Measurements from ENCODE around the gene SNX15. TPM values are rescaled to one million over a fixed set of nuclear protein-coding genes. Genes with fewer than 3 reads are reported as not detected.

The SNX15 gene
- total RNA-seq, 2 donors from 2014 or later = 19.4 to 21.8 TPM

GRCh38 chr11:65051398-65051858 lies 24.2 kb downstream of the SNX15 start:
- Histone ChIP-seq H3K4me3 (no peak overlapping the region), H3K27me3 (no peaks in the 10 kb centered on the region), H3K4me1 (peaks cover 0 to 18% of the 10 kb centered on the region in 2 donors), H3K27ac (no peak overlapping the region), H3K9me3 (no peaks in the 10 kb centered on the region), H3K36me3 (no peaks in the 10 kb centered on the region)
- no peak for TF ChIP-seq CTCF (IDR thresholded peaks at IDR 0.05)
- DNase-seq (ENCODE audit: low spot score) = no peak

- no peak for DNase-seq (ENCODE audit: low spot score)
- no peak overlapping the region for H3K27ac ChIP-seq
- H3K4me3 ChIP-seq = no peak overlapping the region
- TF ChIP-seq CTCF (IDR thresholded peaks at IDR 0.05) = no peak
- H3K36me3 ChIP-seq = no peaks in the 10 kb centered on the region
- H3K27me3 ChIP-seq = no peaks in the 10 kb centered on the region
- H3K4me1 ChIP-seq = no peaks in the 10 kb centered on the region
- no peaks in the 10 kb centered on the region for H3K9me3 ChIP-seq
Observed at GRCh38 chr11:65053827-65054508, 26.7 kb downstream of the SNX15 start.

- Histone ChIP-seq H3K4me3 (no peak overlapping the region), H3K27ac (no peak overlapping the region), H3K9me3 (no peaks in the 10 kb centered on the region), H3K27me3 (no peaks in the 10 kb centered on the region), H3K4me1 (no peaks in the 10 kb centered on the region), H3K36me3 (no peaks in the 10 kb centered on the region)
- DNase-seq (ENCODE audit: low spot score) = no peak
- TF ChIP-seq CTCF (IDR thresholded peaks at IDR 0.05) = no peak
Observed at GRCh38 chr11:65055538-65055937, 28.3 kb downstream of the SNX15 start.

GRCh38 chr11:65056999-65057398 lies 29.8 kb downstream of the SNX15 start:
- H3K27ac ChIP-seq = no peak overlapping the region
- no peaks in the 10 kb centered on the region for H3K9me3 ChIP-seq
- H3K36me3 ChIP-seq = no peaks in the 10 kb centered on the region
- H3K4me1 ChIP-seq = no peaks in the 10 kb centered on the region
- no peak overlapping the region for H3K4me3 ChIP-seq
- no peak for TF ChIP-seq CTCF (IDR thresholded peaks at IDR 0.05)
- H3K27me3 ChIP-seq = no peaks in the 10 kb centered on the region
- DNase-seq (ENCODE audit: low spot score) = no peak

GRCh38 chr11:65057526-65057925 lies 30.3 kb downstream of the SNX15 start:
- no peak for DNase-seq (ENCODE audit: low spot score)
- Histone ChIP-seq H3K9me3 (no peaks in the 10 kb centered on the region), H3K36me3 (no peaks in the 10 kb centered on the region), H3K4me1 (no peaks in the 10 kb centered on the region), H3K27ac (no peak overlapping the region), H3K4me3 (no peak overlapping the region), H3K27me3 (no peaks in the 10 kb centered on the region)
- no peak for TF ChIP-seq CTCF (IDR thresholded peaks at IDR 0.05)

- no peak overlapping the region for H3K27ac ChIP-seq
- no peaks in the 10 kb centered on the region for H3K36me3 ChIP-seq
- no peak for TF ChIP-seq CTCF (IDR thresholded peaks at IDR 0.05)
- DNase-seq (ENCODE audit: low spot score) = no peak
- H3K27me3 ChIP-seq = no peaks in the 10 kb centered on the region
- H3K9me3 ChIP-seq = no peaks in the 10 kb centered on the region
- no peak overlapping the region for H3K4me3 ChIP-seq
- H3K4me1 ChIP-seq = no peaks in the 10 kb centered on the region
Observed at GRCh38 chr11:65058012-65058411, 30.8 kb downstream of the SNX15 start.

Measured in right atrium auricular region (tissue), 2 donors.